SK-N-SH (cell line): ENCODE results near the gene LPP. TPM values are rescaled to one million over a fixed set of nuclear protein-coding genes. Genes with fewer than 3 reads are reported as not detected.
A peak's percentile ranks its signal among the peaks of the same experiment; 100 is the strongest.

ENCODE experiments used
- CTCF ChIA-PET: fragments of 300-600, 350-600 bp; formaldehyde crosslinking; extraction: SDS; loops from one replicate; lab custom pipeline; 2021; lab: Yijun Ruan, JAX
- POLR2A ChIA-PET: fragments of 350-600 bp; sonication (Branson Sonifier 250); formaldehyde crosslinking; extraction: SDS; loops from one replicate; lab custom pipeline; 2020; ENCODE audit warnings: antibody characterized with exemption, inconsistent platforms; lab: Yijun Ruan, JAX
- DNase-seq: peaks from one replicate; pipeline ENCODE4 v3.0.0; 2012
- H2AFZ ChIP-seq: fragments of 200-600 bp; sonication (generic); 2 replicates; pipeline ENCODE4 v1.8.1; 2016; ENCODE audit warnings: antibody characterized with exemption, mild to moderate bottlenecking, low read depth
- H3F3A ChIP-seq: fragments of 200-600 bp; sonication (generic); replicated peaks from 2 replicates; pipeline ENCODE3; 2016; ENCODE audit warnings: antibody characterized with exemption, mild to moderate bottlenecking; ENCODE audit not compliant: insufficient read depth
- H3K27ac ChIP-seq, 2 experiments: fragments of 200-500 bp in 1 of 2; fragments of 200-600 bp in 1 of 2; sonication (Bioruptor generic) in 1 of 2; sonication (generic), shearing (Covaris generic) in 1 of 2; 2 replicates each; pipeline versions ENCODE4 v1.5.1 to v1.6.1; 2014 to 2016; ENCODE audit warnings: low read depth in 2 of 2, inconsistent platforms in 1 of 2, low read length in 1 of 2, mild to moderate bottlenecking in 1 of 2, mixed read lengths in 1 of 2
- H3K27me3 ChIP-seq: fragments of 200-600 bp; sonication (generic), shearing (Covaris generic); 2 replicates; pipeline ENCODE4 v1.6.1; 2016; ENCODE audit warnings: mixed run types; ENCODE audit not compliant: insufficient read depth
- H3K36me3 ChIP-seq, 2 experiments: fragments of 200-500 bp in 1 of 2; fragments of 200-600 bp in 1 of 2; sonication (Bioruptor generic) in 1 of 2; sonication (generic) in 1 of 2; replicated peaks in 1 of 2; 2 replicates each; pipeline versions ENCODE3 to v1.5.1; 2014 to 2016; ENCODE audit warnings: low read length in 1 of 2, mild to moderate bottlenecking in 1 of 2; ENCODE audit not compliant: insufficient read depth in 2 of 2, control insufficient read depth in 1 of 2
- H3K4me1 ChIP-seq, 2 experiments: fragments of 200-500 bp in 1 of 2; fragments of 200-600 bp in 1 of 2; sonication (Bioruptor generic) in 1 of 2; sonication (generic), shearing (Covaris generic) in 1 of 2; 2 replicates each; pipeline versions ENCODE4 v1.5.1 to v1.6.1; 2014 to 2016; ENCODE audit warnings: low read depth in 1 of 2, low read length in 1 of 2, mixed run types in 1 of 2; ENCODE audit not compliant: insufficient read depth in 2 of 2, control insufficient read depth in 1 of 2
- H3K4me2 ChIP-seq: fragments of 200-600 bp; sonication (generic), shearing (Covaris generic); 2 replicates; pipeline ENCODE4 v1.6.1; 2017; ENCODE audit warnings: mixed run types
- H3K4me3 ChIP-seq, 2 experiments: fragments of 200-500 bp in 1 of 2; fragments of 200-600 bp in 1 of 2; sonication (Bioruptor generic) in 1 of 2; sonication (generic), shearing (Covaris generic) in 1 of 2; 2 replicates each; pipeline versions ENCODE4 v1.5.1 to v1.8.1; 2014 to 2016; ENCODE audit warnings: low read depth in 2 of 2, inconsistent platforms in 1 of 2, low read length in 1 of 2, mild to moderate bottlenecking in 1 of 2, mixed read lengths in 1 of 2, moderate library complexity in 1 of 2
- H3K79me2 ChIP-seq: fragments of 200-600 bp; sonication (generic); 2 replicates; pipeline ENCODE4 v1.8.1; 2017; ENCODE audit warnings: mild to moderate bottlenecking; ENCODE audit not compliant: insufficient read depth
- H3K9ac ChIP-seq: fragments of 200-600 bp; sonication (generic); 2 replicates; pipeline ENCODE4 v1.6.1; 2017; ENCODE audit warnings: mixed run types
- H3K9me2 ChIP-seq: fragments of 200-600 bp; sonication (generic); 2 replicates; pipeline ENCODE4 v1.6.1; 2017; ENCODE audit warnings: mixed run types
- H3K9me3 ChIP-seq: fragments of 200-600 bp; sonication (generic); 2 replicates; pipeline ENCODE4 v1.6.1; 2017; ENCODE audit warnings: mixed run types, mild to moderate bottlenecking, moderate library complexity
- H4K20me1 ChIP-seq: fragments of 200-600 bp; sonication (generic); 2 replicates; pipeline ENCODE4 v1.6.1; 2017; ENCODE audit warnings: mild to moderate bottlenecking, mixed run types; ENCODE audit not compliant: insufficient read depth
- CHD2 ChIP-seq: fragments of 150-350 bp; IDR thresholded peaks from 2 replicates; pipeline ENCODE4 v1.6.1; 2018; ENCODE audit warnings: low read length; ENCODE audit not compliant: partially characterized antibody
- ELF1 ChIP-seq: IDR thresholded peaks from 2 replicates; pipeline ENCODE4 v1.4.0; 2012
- EP300 ChIP-seq, 2 experiments: IDR thresholded peaks; 2 replicates each; pipeline versions ENCODE4 v1.4.0 to v1.6.1; 2012; ENCODE audit warnings: borderline replicate concordance in 1 of 2, low read depth in 1 of 2, low read length in 1 of 2
- FOSL2 ChIP-seq: IDR thresholded peaks from 2 replicates; pipeline ENCODE4 v1.4.0; 2012; ENCODE audit warnings: low read depth, mild to moderate bottlenecking, moderate library complexity, borderline replicate concordance
- FOXM1 ChIP-seq: IDR thresholded peaks from 2 replicates; pipeline ENCODE4 v1.4.0; 2012; ENCODE audit warnings: low read depth, mild to moderate bottlenecking
- GABPA ChIP-seq: IDR thresholded peaks from 2 replicates; pipeline ENCODE4 v1.4.0; 2012; ENCODE audit warnings: low read depth, mild to moderate bottlenecking
- IRF3 ChIP-seq: fragments of 150-350 bp; IDR thresholded peaks from 2 replicates; pipeline ENCODE4 v1.6.1; 2016; ENCODE audit warnings: mild to moderate bottlenecking, low read depth, low read length
- JUND ChIP-seq: IDR thresholded peaks from 2 replicates; pipeline ENCODE4 v1.4.0; 2012
- MEF2A ChIP-seq: IDR thresholded peaks from 2 replicates; pipeline ENCODE4 v1.4.0; 2012; ENCODE audit warnings: low read depth, borderline replicate concordance
- PBX3 ChIP-seq: IDR thresholded peaks from 2 replicates; pipeline ENCODE4; 2012
- RAD21 ChIP-seq: IDR thresholded peaks from 2 replicates; pipeline ENCODE4 v1.6.1; 2012; ENCODE audit warnings: mild to moderate bottlenecking, low read length
- RFX5 ChIP-seq: IDR thresholded peaks from 2 replicates; pipeline ENCODE4 v1.6.1; 2012; ENCODE audit warnings: mild to moderate bottlenecking, improper control_type of control experiment, low read length
- SMC3 ChIP-seq: IDR thresholded peaks from 2 replicates; pipeline ENCODE4 v1.6.1; 2012; ENCODE audit warnings: low read depth, low read length, improper control_type of control experiment
- YY1 ChIP-seq: IDR thresholded peaks from 2 replicates; pipeline ENCODE4 v1.4.0; 2012; ENCODE audit warnings: low read depth, mild to moderate bottlenecking
- WGBS: methylation state at CpG from one replicate; pipeline ENCODE4 v1.1.6; 2017; ENCODE audit warnings: low lambda C conversion rate; 5-methylcytosine and 5-hydroxymethylcytosine counted together
- polyA plus RNA-seq, 3 experiments: library from polyadenylated mRNA; depleted of rRNA; stranded (reverse); fragments of >200 nt; gene quantifications; 2 replicates each; pipeline ENCODE4 v1.2.3, GENCODE V29; 2012
- TF ChIP-seq, protein P1 (sequence below): fragments of 200-600 bp; sonication (generic); IDR thresholded peaks from 2 replicates; pipeline ENCODE4 v1.6.1; 2017; ENCODE audit warnings: antibody characterized with exemption, mild to moderate bottlenecking, moderate library complexity
- TF ChIP-seq, protein P2 (sequence below): IDR thresholded peaks from 2 replicates; pipeline ENCODE4 v1.4.0; 2012; ENCODE audit warnings: low read depth
- TF ChIP-seq, protein P3 (sequence below): IDR thresholded peaks from 2 replicates; pipeline ENCODE4 v1.4.0; 2012; ENCODE audit warnings: low read depth, borderline replicate concordance

The LPP gene
- polyA plus RNA-seq, 1 of the 3 experiments (the other 2 are of a cell fraction): 6.6 TPM

GRCh38 chr3:188664795-188665194 lies 510.8 kb downstream of the LPP start:
- H3K9me3 ChIP-seq: no peaks in the 10 kb centered on the region
- TF ChIP-seq JUND: no peak
- no peak for TF ChIP-seq EP300 (IDR thresholded peaks at IDR 0.05; ENCODE audit: borderline replicate concordance in 1 of 2, low read depth in 1 of 2, low read length in 1 of 2)
- TF ChIP-seq, protein P1, sequence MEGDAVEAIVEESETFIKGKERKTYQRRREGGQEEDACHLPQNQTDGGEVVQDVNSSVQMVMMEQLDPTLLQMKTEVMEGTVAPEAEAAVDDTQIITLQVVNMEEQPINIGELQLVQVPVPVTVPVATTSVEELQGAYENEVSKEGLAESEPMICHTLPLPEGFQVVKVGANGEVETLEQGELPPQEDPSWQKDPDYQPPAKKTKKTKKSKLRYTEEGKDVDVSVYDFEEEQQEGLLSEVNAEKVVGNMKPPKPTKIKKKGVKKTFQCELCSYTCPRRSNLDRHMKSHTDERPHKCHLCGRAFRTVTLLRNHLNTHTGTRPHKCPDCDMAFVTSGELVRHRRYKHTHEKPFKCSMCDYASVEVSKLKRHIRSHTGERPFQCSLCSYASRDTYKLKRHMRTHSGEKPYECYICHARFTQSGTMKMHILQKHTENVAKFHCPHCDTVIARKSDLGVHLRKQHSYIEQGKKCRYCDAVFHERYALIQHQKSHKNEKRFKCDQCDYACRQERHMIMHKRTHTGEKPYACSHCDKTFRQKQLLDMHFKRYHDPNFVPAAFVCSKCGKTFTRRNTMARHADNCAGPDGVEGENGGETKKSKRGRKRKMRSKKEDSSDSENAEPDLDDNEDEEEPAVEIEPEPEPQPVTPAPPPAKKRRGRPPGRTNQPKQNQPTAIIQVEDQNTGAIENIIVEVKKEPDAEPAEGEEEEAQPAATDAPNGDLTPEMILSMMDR: peak; percentile 27
- TF ChIP-seq SMC3: no peak
- 0 out of 2 replicates have a peak, but pooled peaks have one; percentile 10 for TF ChIP-seq RAD21
- TF ChIP-seq GABPA: no peak
- no peak for TF ChIP-seq MEF2A
- DNase-seq: peak; percentile 3
- H3K9ac ChIP-seq: no peak overlapping the region
- peaks cover 0 to 4% of the 10 kb centered on the region in 2 experiments for H3K36me3 ChIP-seq
- H3F3A ChIP-seq: no peaks in the 10 kb centered on the region
- H3K27me3 ChIP-seq: no peaks in the 10 kb centered on the region
- no peak overlapping the region for H3K4me3 ChIP-seq
- no peak overlapping the region for H2AFZ ChIP-seq
- ChIA-PET POLR2A (no interaction called here), CTCF (no interaction called here)
- H4K20me1 ChIP-seq: no peaks in the 10 kb centered on the region
- H3K79me2 ChIP-seq: peaks cover 34% of the 10 kb centered on the region
- no peaks in the 10 kb centered on the region for H3K9me2 ChIP-seq
- H3K27ac ChIP-seq: no peak overlapping the region
- H3K4me2 ChIP-seq: no peak overlapping the region
- H3K4me1 ChIP-seq: no peaks in the 10 kb centered on the region
- 71% methylated on average over 3 of the region's 3 CpGs for WGBS

DNA sequence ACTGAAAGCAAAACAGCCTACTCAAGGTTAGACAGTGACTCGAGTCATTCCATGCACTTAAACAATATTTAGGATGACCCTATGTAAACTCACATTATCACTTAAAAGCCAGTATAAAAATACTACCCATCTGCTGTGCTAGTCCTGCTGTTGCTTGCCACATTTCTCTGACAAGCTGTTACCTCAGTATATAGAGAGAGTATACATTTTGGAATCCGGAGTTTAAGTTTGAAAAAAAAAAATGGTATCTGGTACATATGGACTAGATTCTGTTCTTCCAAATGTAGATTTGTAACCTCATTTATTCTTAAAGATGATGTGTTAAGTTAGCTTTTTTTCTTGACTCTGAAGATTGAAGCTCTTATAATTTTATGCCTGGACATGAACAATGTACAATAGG lies 514.0 kb downstream of the LPP start:
- no peak overlapping the region for H3K9ac ChIP-seq
- H3K27me3 ChIP-seq: no peaks in the 10 kb centered on the region
- H3K4me3 ChIP-seq: no peak overlapping the region
- H3K4me1 ChIP-seq: peaks cover 0 to 7% of the 10 kb centered on the region in 2 experiments; a peak in 2 of 4 replicates
- ChIA-PET CTCF (interaction anchor here (0.8 kb wide), 1 partner anchor 18 kb away, joined by 4 read pairs; no protein-coding TSS in a partner anchor), POLR2A (no interaction called here)
- H3K79me2 ChIP-seq: peaks cover 31% of the 10 kb centered on the region; the same call in 1 of the 2 replicates
- H3K4me2 ChIP-seq: no peak overlapping the region
- no peaks in the 10 kb centered on the region for H3K9me3 ChIP-seq
- no peak overlapping the region for H3K27ac ChIP-seq
- no peaks in the 10 kb centered on the region for H3K9me2 ChIP-seq
- H3F3A ChIP-seq: no peaks in the 10 kb centered on the region
- H4K20me1 ChIP-seq: no peaks in the 10 kb centered on the region
- 37% methylated on average over 2 of the region's 2 CpGs for WGBS
- no peak overlapping the region for H2AFZ ChIP-seq
- TF ChIP-seq PBX3: no peak
- no peak for TF ChIP-seq FOXM1
- TF ChIP-seq RAD21: no peak
- no peak for TF ChIP-seq YY1
- no peak for TF ChIP-seq EP300 (IDR thresholded peaks at IDR 0.05; ENCODE audit: borderline replicate concordance in 1 of 2, low read depth in 1 of 2, low read length in 1 of 2)
- TF ChIP-seq, protein P2, sequence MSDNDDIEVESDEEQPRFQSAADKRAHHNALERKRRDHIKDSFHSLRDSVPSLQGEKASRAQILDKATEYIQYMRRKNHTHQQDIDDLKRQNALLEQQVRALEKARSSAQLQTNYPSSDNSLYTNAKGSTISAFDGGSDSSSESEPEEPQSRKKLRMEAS: no peak
- TF ChIP-seq ELF1: no peak
- TF ChIP-seq IRF3: no peak
- no peak for TF ChIP-seq RFX5
- TF ChIP-seq JUND: no peak
- TF ChIP-seq CHD2: no peak
- TF ChIP-seq MEF2A: no peak
- TF ChIP-seq, protein P3, sequence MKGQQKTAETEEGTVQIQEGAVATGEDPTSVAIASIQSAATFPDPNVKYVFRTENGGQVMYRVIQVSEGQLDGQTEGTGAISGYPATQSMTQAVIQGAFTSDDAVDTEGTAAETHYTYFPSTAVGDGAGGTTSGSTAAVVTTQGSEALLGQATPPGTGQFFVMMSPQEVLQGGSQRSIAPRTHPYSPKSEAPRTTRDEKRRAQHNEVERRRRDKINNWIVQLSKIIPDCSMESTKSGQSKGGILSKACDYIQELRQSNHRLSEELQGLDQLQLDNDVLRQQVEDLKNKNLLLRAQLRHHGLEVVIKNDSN: no peak
- no peak for TF ChIP-seq FOSL2
- TF ChIP-seq, protein P1: no peak
- no peaks in the 10 kb centered on the region for H3K36me3 ChIP-seq
- no peak for DNase-seq
